BLaER1 treated with 17β-estradiol and CSF1 and Interleukin-3, amounts not matched to agents 10 nM and 100 nM (cell line): ENCODE results near the gene TNFSF13B.

Experiments used
- H3K27ac ChIP-seq, 11 experiments: shearing (Covaris generic); formaldehyde crosslinking; 2 replicates each; pipeline ENCODE4 v1.8.1; 2022
- H3K27me3 ChIP-seq, 11 experiments: shearing (Covaris generic); formaldehyde crosslinking; 2 replicates each; pipeline ENCODE4 v1.8.1; 2022
- H3K36me3 ChIP-seq, 11 experiments: shearing (Covaris generic); formaldehyde crosslinking; 2 replicates each; pipeline ENCODE4 v1.8.1; 2022
- H3K4me1 ChIP-seq, 10 experiments: shearing (Covaris generic); formaldehyde crosslinking; 2 replicates each; pipeline ENCODE4 v1.8.1; 2022
- H3K4me2 ChIP-seq, 11 experiments: shearing (Covaris generic); formaldehyde crosslinking; 2 replicates each; pipeline ENCODE4 v1.8.1; 2022
- H3K4me3 ChIP-seq, 10 experiments: shearing (Covaris generic); formaldehyde crosslinking; 2 replicates each; pipeline ENCODE4 v1.8.1; 2022
- H3K9ac ChIP-seq, 11 experiments: shearing (Covaris generic); formaldehyde crosslinking; 2 replicates each; pipeline ENCODE4 v1.8.1; 2022
- H3K9me3 ChIP-seq, 11 experiments: shearing (Covaris generic); formaldehyde crosslinking; replicated peaks in 1 of 11; 2 replicates each; pipeline ENCODE4 v1.8.1; 2022
- H4K20me1 ChIP-seq, 11 experiments: shearing (Covaris generic); formaldehyde crosslinking; 2 replicates each; pipeline ENCODE4 v1.8.1; 2022
- Cebpa-rat ChIP-seq, 11 experiments: shearing (Covaris generic); IDR thresholded peaks; 2 replicates each; pipeline ENCODE4 v1.8.1; 2022

TNFSF13B gene

GRCh38 chr13:108273429-108274118, 4.1 kb downstream of the TNFSF13B start:
- Histone ChIP-seq H3K4me3 (no peak overlapping the region), H3K9ac (no peak overlapping the region), H3K27me3 (no peaks in the 10 kb centered on the region), H3K4me1 (peaks cover 17 to 38% (median 26%) of the 10 kb centered on the region in 10 experiments), H3K27ac (no peak overlapping the region), H3K9me3 (peaks cover 0 to 17% (median 0%) of the 10 kb centered on the region in 11 experiments; a peak in 3 of 22 replicates), H4K20me1 (no peaks in the 10 kb centered on the region), H3K4me2 (peak overlapping the region in 3 of 11 experiments; percentile 69 to 96 (median 90); a peak in 5 of 22 replicates), H3K36me3 (peaks cover 0 to 26% (median 0%) of the 10 kb centered on the region in 11 experiments; a peak in 7 of 22 replicates)
- TF ChIP-seq Cebpa-rat (IDR thresholded peaks at IDR 0.05), result no peak

- no peaks in the 10 kb centered on the region for H4K20me1 ChIP-seq
- H3K36me3 ChIP-seq, result peaks cover 0 to 35% (median 0%) of the 10 kb centered on the region in 11 experiments; a peak in 8 of 22 replicates
- no peak overlapping the region for H3K4me3 ChIP-seq
- no peaks in the 10 kb centered on the region for H3K27me3 ChIP-seq
- H3K4me2 ChIP-seq, result no peak overlapping the region
- no peak for TF ChIP-seq Cebpa-rat (IDR thresholded peaks at IDR 0.05)
- peaks cover 0 to 17% (median 0%) of the 10 kb centered on the region in 11 experiments; a peak in 3 of 22 replicates for H3K9me3 ChIP-seq
- H3K27ac ChIP-seq, result no peak overlapping the region
- H3K9ac ChIP-seq, result no peak overlapping the region
- H3K4me1 ChIP-seq, result peaks cover 10 to 30% (median 16%) of the 10 kb centered on the region in 10 experiments
These were observed 5.2 kb downstream of the TNFSF13B start for GRCh38 chr13:108274718-108275117.

GRCh38 chr13:108276060-108276459, 6.5 kb downstream of the TNFSF13B start:
- no peak overlapping the region for H3K4me2 ChIP-seq

GRCh38 chr13:108278466-108278865, 8.9 kb downstream of the TNFSF13B start:
- Histone ChIP-seq H3K36me3 (peaks cover 0 to 52% (median 0%) of the 10 kb centered on the region in 11 experiments; a peak in 9 of 22 replicates), H3K4me2 (no peak overlapping the region)
- no peak for TF ChIP-seq Cebpa-rat (IDR thresholded peaks at IDR 0.05)

More at GRCh38 chr13:108276060-108276459, 6.5 kb downstream of the TNFSF13B start:
- no peak for TF ChIP-seq Cebpa-rat (IDR thresholded peaks at IDR 0.05)
- Histone ChIP-seq H3K9ac (no peak overlapping the region), H3K36me3 (peaks cover 0 to 47% (median 0%) of the 10 kb centered on the region in 11 experiments; a peak in 9 of 22 replicates), H3K27me3 (no peaks in the 10 kb centered on the region), H3K27ac (no peak overlapping the region), H3K4me1 (peaks cover 0 to 31% (median 5%) of the 10 kb centered on the region in 10 experiments; a peak in 13 of 20 replicates), H3K9me3 (peaks cover 0 to 17% (median 0%) of the 10 kb centered on the region in 11 experiments; a peak in 3 of 22 replicates), H4K20me1 (no peaks in the 10 kb centered on the region), H3K4me3 (no peak overlapping the region)

GRCh38 chr13:108281901-108282300, 12.4 kb downstream of the TNFSF13B start:
- Histone ChIP-seq H4K20me1 (no peaks in the 10 kb centered on the region; a peak in 1 of 22 replicates), H3K27me3 (no peaks in the 10 kb centered on the region), H3K4me2 (peak overlapping the region in 5 of 11 experiments; percentile 9 to 77 (median 68); a peak in 8 of 22 replicates), H3K4me3 (no peak overlapping the region), H3K9me3 (peaks cover 0 to 16% (median 0%) of the 10 kb centered on the region in 11 experiments; a peak in 3 of 22 replicates), H3K36me3 (peaks cover 0 to 58% (median 0%) of the 10 kb centered on the region in 11 experiments; a peak in 9 of 22 replicates), H3K4me1 (peaks cover 0 to 31% (median 4%) of the 10 kb centered on the region in 10 experiments; a peak in 10 of 20 replicates), H3K9ac (peak overlapping the region in 2 of 11 experiments; percentile 53 to 56; a peak in 4 of 22 replicates), H3K27ac (peak overlapping the region in 6 of 11 experiments; percentile 50 to 84 (median 70); a peak in 10 of 22 replicates)
- peak in 2 of 11 experiments; percentile 37 to 49; a peak in 3 of 22 replicates for TF ChIP-seq Cebpa-rat (IDR thresholded peaks at IDR 0.05)

More at GRCh38 chr13:108278466-108278865, 8.9 kb downstream of the TNFSF13B start:
- no peak overlapping the region for H3K4me3 ChIP-seq
- no peaks in the 10 kb centered on the region for H3K27me3 ChIP-seq
- H3K9ac ChIP-seq, result no peak overlapping the region
- H3K9me3 ChIP-seq, result peaks cover 0 to 17% (median 0%) of the 10 kb centered on the region in 11 experiments; a peak in 3 of 22 replicates
- peaks cover 0 to 34% (median 4%) of the 10 kb centered on the region in 10 experiments; a peak in 10 of 20 replicates for H3K4me1 ChIP-seq
- no peaks in the 10 kb centered on the region; a peak in 1 of 22 replicates for H4K20me1 ChIP-seq
- H3K27ac ChIP-seq, result no peak overlapping the region

GRCh38 chr13:108283110-108283509, 13.6 kb downstream of the TNFSF13B start:
- TF ChIP-seq Cebpa-rat (IDR thresholded peaks at IDR 0.05), result no peak
- H3K9me3 ChIP-seq, result peaks cover 0 to 4% (median 0%) of the 10 kb centered on the region in 11 experiments; a peak in 3 of 22 replicates
- H4K20me1 ChIP-seq, result no peaks in the 10 kb centered on the region; a peak in 1 of 22 replicates
- H3K27me3 ChIP-seq, result no peaks in the 10 kb centered on the region
- H3K9ac ChIP-seq, result no peak overlapping the region
- no peak overlapping the region for H3K4me3 ChIP-seq
- peak overlapping the region in 3 of 11 experiments; percentile 4 to 46 (median 11); a peak in 3 of 22 replicates for H3K27ac ChIP-seq
- peaks cover 0 to 52% (median 0%) of the 10 kb centered on the region in 11 experiments; a peak in 9 of 22 replicates for H3K36me3 ChIP-seq
- peaks cover 0 to 31% (median 4%) of the 10 kb centered on the region in 10 experiments; a peak in 10 of 20 replicates for H3K4me1 ChIP-seq
- H3K4me2 ChIP-seq, result peak overlapping the region in 1 of 11 experiments; percentile 33; a peak in 2 of 22 replicates

GRCh38 chr13:108288741-108289140, 19.2 kb downstream of the TNFSF13B start:
- H3K9me3 ChIP-seq, result no peaks in the 10 kb centered on the region
- H3K4me1 ChIP-seq, result no peaks in the 10 kb centered on the region
- H3K4me3 ChIP-seq, result no peak overlapping the region
- no peaks in the 10 kb centered on the region for H3K27me3 ChIP-seq
- H3K4me2 ChIP-seq, result no peak overlapping the region
- no peak overlapping the region for H3K27ac ChIP-seq
- H4K20me1 ChIP-seq, result 0 out of 22 replicates have a peak, but pooled peaks cover 0 to 5% (median 0%) of the 10 kb centered on the region in 11 experiments
- H3K9ac ChIP-seq, result no peak overlapping the region
- peaks cover 0 to 60% (median 0%) of the 10 kb centered on the region in 11 experiments; a peak in 7 of 22 replicates for H3K36me3 ChIP-seq
- TF ChIP-seq Cebpa-rat (IDR thresholded peaks at IDR 0.05), result no peak

- no peak overlapping the region for H3K4me2 ChIP-seq
These were observed 20.3 kb downstream of the TNFSF13B start for GRCh38 chr13:108289819-108290218.

More at GRCh38 chr13:108289819-108290218, 20.3 kb downstream of the TNFSF13B start:
- Histone ChIP-seq H3K9ac (no peak overlapping the region), H4K20me1 (0 out of 22 replicates have a peak, but pooled peaks cover 0 to 5% (median 0%) of the 10 kb centered on the region in 11 experiments), H3K9me3 (no peaks in the 10 kb centered on the region), H3K4me3 (no peak overlapping the region), H3K4me1 (no peaks in the 10 kb centered on the region), H3K27ac (no peak overlapping the region), H3K36me3 (peaks cover 0 to 60% (median 0%) of the 10 kb centered on the region in 11 experiments; a peak in 6 of 22 replicates), H3K27me3 (no peaks in the 10 kb centered on the region)
- no peak for TF ChIP-seq Cebpa-rat (IDR thresholded peaks at IDR 0.05)
